22Rv1 (cell line): Measurements from ENCODE around the gene IFT80.

Source experiments
- CTCF ChIP-seq: fragments of 450-650 bp; IDR thresholded peaks from 2 replicates; pipeline ENCODE4 v1.5.1; 2017; ENCODE audit warnings: mild to moderate bottlenecking
- ZFX ChIP-seq: fragments of 450-650 bp; IDR thresholded peaks from 2 replicates; pipeline ENCODE4 v1.6.1; 2017; ENCODE audit warnings: antibody characterized with exemption, borderline replicate concordance

GRCh38 chr3:160225176-160226025 lies 173.6 kb downstream of the IFT80 start, which contains the start of gene C3orf80:
- TF ChIP-seq CTCF (peak; percentile 75), ZFX (no peak)
